PC-3 (cell line): Measurements from ENCODE around the gene STX2. TPM values are rescaled to one million over a fixed set of nuclear protein-coding genes. Genes with fewer than 3 reads are reported as not detected.

Source experiments
- ATAC-seq: fragments of 200-7000 bp; cut with Tn5 transposase; 2 replicates; pipeline ENCODE4 v1.9.1; 2020; ENCODE audit warnings: mild to moderate bottlenecking, moderate library complexity
- BruUV-seq: library from RNA; stranded (reverse); fragments of 400-500 nt; replicated peaks from 2 replicates; lab custom pipeline; 2021; lab: Mats Ljungman, UMichigan
- CTCF ChIA-PET: fragments of 300-600 bp; sonication (Branson Sonifier 250); formaldehyde crosslinking; loops from one replicate; lab custom pipeline; 2022; ENCODE audit warnings: antibody characterized with exemption; lab: Charles Lee
- POLR2A ChIA-PET: fragments of 300-600 bp; sonication (Branson Sonifier 250); formaldehyde crosslinking; loops from one replicate; lab custom pipeline; 2022; ENCODE audit warnings: antibody characterized with exemption; ENCODE audit not compliant: unreplicated experiment; lab: Charles Lee
- DNase-seq: peaks from one replicate; pipeline ENCODE4 v3.0.0-alpha.2; 2015
- H2AFZ ChIP-seq: fragments of 300-600 bp; sonication (generic); 2 replicates; pipeline ENCODE4 v1.6.0; 2016; ENCODE audit warnings: antibody characterized with exemption, low read length
- H3F3A ChIP-seq: fragments of 300-600 bp; sonication (generic); one replicate; pipeline ENCODE4 v1.6.0; 2017; ENCODE audit warnings: antibody characterized with exemption, low read length, control low read depth, mild to moderate bottlenecking; ENCODE audit not compliant: unreplicated experiment
- H3K27ac ChIP-seq: fragments of 300-600 bp; sonication (generic); 2 replicates; pipeline ENCODE4 v1.5.1; 2016; ENCODE audit warnings: mild to moderate bottlenecking, low read length
- H3K27me3 ChIP-seq: fragments of 300-600 bp; sonication (generic); 2 replicates; pipeline ENCODE4 v1.6.1; 2016; ENCODE audit warnings: low read length, mixed read lengths
- H3K36me3 ChIP-seq: fragments of 300-600 bp; sonication (generic); 2 replicates; pipeline ENCODE4 v1.6.1; 2016; ENCODE audit warnings: low read depth, mixed run types, low read length, mixed read lengths
- H3K4me1 ChIP-seq: fragments of 300-600 bp; sonication (generic); 2 replicates; pipeline ENCODE4 v1.5.1; 2016; ENCODE audit warnings: low read length; ENCODE audit not compliant: insufficient read depth
- H3K4me2 ChIP-seq: fragments of 300-600 bp; sonication (generic); 2 replicates; pipeline ENCODE4 v1.6.0; 2016; ENCODE audit warnings: low read length
- H3K4me3 ChIP-seq: fragments of 300-600 bp; sonication (generic); 2 replicates; pipeline ENCODE4 v1.5.1; 2016; ENCODE audit warnings: mild to moderate bottlenecking, low read length, mixed read lengths
- H3K79me2 ChIP-seq: fragments of 300-600 bp; sonication (generic); 2 replicates; pipeline ENCODE4 v1.6.1; 2017; ENCODE audit warnings: low read length, mixed read lengths
- H3K9ac ChIP-seq: fragments of 300-600 bp; sonication (generic); 2 replicates; pipeline ENCODE4 v1.6.0; 2016; ENCODE audit warnings: mild to moderate bottlenecking, low read length
- H3K9me2 ChIP-seq: fragments of 300-600 bp; sonication (generic); replicated peaks from 2 replicates; pipeline ENCODE4 v1.6.1; 2016; ENCODE audit warnings: mixed run types, low read length, mixed read lengths
- H3K9me3 ChIP-seq: fragments of 300-600 bp; sonication (generic); 2 replicates; pipeline ENCODE4 v1.6.1; 2016; ENCODE audit warnings: low read length, mixed read lengths
- H4K20me1 ChIP-seq: fragments of 300-600 bp; sonication (generic); 2 replicates; pipeline ENCODE4 v1.6.1; 2016; ENCODE audit warnings: low read length, mixed read lengths
- CTCF ChIP-seq: fragments of 300-600 bp; sonication (generic); conservative IDR thresholded peaks from 2 replicates; pipeline ENCODE4 v1.5.1; 2017; ENCODE audit warnings: antibody characterized with exemption, low read depth, mild to moderate bottlenecking, low read length
- EZH2 ChIP-seq: fragments of 300-600 bp; sonication (generic); IDR thresholded peaks from one replicate; pipeline ENCODE4 v1.6.1; 2017; ENCODE audit warnings: antibody characterized with exemption, mild to moderate bottlenecking, low read length; ENCODE audit not compliant: unreplicated experiment
- EZH2phosphoT487 ChIP-seq: fragments of 300-600 bp; sonication (generic); IDR thresholded peaks from 2 replicates; pipeline ENCODE4 v1.6.1; 2018; ENCODE audit warnings: mild to moderate bottlenecking, antibody characterized with exemption, low read length, borderline replicate concordance
- intact Hi-C: fragments of 100-400 bp; cut with micrococcal nuclease; formaldehyde crosslinking; loops from 2 replicates; pipeline ENCODE4 v1.9.0; 2023
- total RNA-seq: library from RNA; depleted of rRNA; stranded (reverse); fragments of >200 nt; gene quantifications from 2 replicates; pipeline ENCODE4 v1.2.3, GENCODE V29; 2014

Gene STX2
- total RNA-seq, 1 experiment from 2014 or later, result 18.2 TPM

GRCh38 chr12:130780880-130781575, 58.0 kb downstream of the STX2 start:
- Histone ChIP-seq H3F3A (no peaks in the 10 kb centered on the region), H3K9me2 (no peaks in the 10 kb centered on the region), H3K27me3 (no peaks in the 10 kb centered on the region), H3K36me3 (no peaks in the 10 kb centered on the region), H4K20me1 (no peaks in the 10 kb centered on the region), H3K79me2 (no peaks in the 10 kb centered on the region), H3K27ac (no peak overlapping the region), H3K9me3 (no peaks in the 10 kb centered on the region), H2AFZ (no peak overlapping the region), H3K9ac (no peak overlapping the region), H3K4me3 (no peak overlapping the region), H3K4me2 (no peak overlapping the region), H3K4me1 (peaks cover 11% of the 10 kb centered on the region)
- ATAC-seq, result no peak
- DNase-seq, result no peak
- BruUV-seq, result no TSS peak
- CTCF ChIA-PET, result no interaction called here
- POLR2A ChIA-PET, result no interaction called here
- intact Hi-C loops, result no loop called here
- no peak for TF ChIP-seq CTCF
- TF ChIP-seq EZH2phosphoT487, result no peak
- TF ChIP-seq EZH2, result no peak

GRCh38 chr12:130780325-130780724, 58.7 kb downstream of the STX2 start:
- ChIA-PET CTCF (no interaction called here), POLR2A (no interaction called here)
- BruUV-seq, result no TSS peak
- DNase-seq (no peak), ATAC-seq (no peak)
- Histone ChIP-seq H3K9ac (no peak overlapping the region), H3K4me1 (peaks cover 16% of the 10 kb centered on the region), H4K20me1 (no peaks in the 10 kb centered on the region), H3K9me2 (no peaks in the 10 kb centered on the region), H3K27me3 (no peaks in the 10 kb centered on the region), H3F3A (no peaks in the 10 kb centered on the region), H3K27ac (no peak overlapping the region), H3K79me2 (no peaks in the 10 kb centered on the region), H3K4me2 (no peak overlapping the region), H3K36me3 (no peaks in the 10 kb centered on the region), H3K9me3 (no peaks in the 10 kb centered on the region), H2AFZ (no peak overlapping the region), H3K4me3 (no peak overlapping the region)
- TF ChIP-seq CTCF (no peak), EZH2 (no peak), EZH2phosphoT487 (no peak)
- intact Hi-C loops, result no loop called here

GRCh38 chr12:130778776-130779175, 60.3 kb downstream of the STX2 start:
- Histone ChIP-seq H3K27ac (no peak overlapping the region), H3K9ac (no peak overlapping the region), H3K27me3 (peaks cover under 1% of the 10 kb centered on the region; the same call in 1 of the 2 replicates), H3K9me3 (no peaks in the 10 kb centered on the region), H3K4me3 (no peak overlapping the region), H2AFZ (no peak overlapping the region), H4K20me1 (no peaks in the 10 kb centered on the region), H3K4me2 (no peak overlapping the region), H3K9me2 (no peaks in the 10 kb centered on the region), H3K4me1 (peaks cover 16% of the 10 kb centered on the region), H3K36me3 (no peaks in the 10 kb centered on the region), H3F3A (no peaks in the 10 kb centered on the region), H3K79me2 (no peaks in the 10 kb centered on the region)
- DNase-seq (no peak), ATAC-seq (no peak)
- TF ChIP-seq EZH2phosphoT487 (no peak), CTCF (no peak), EZH2 (no peak)
- intact Hi-C loops, result loop anchor here (5.0 kb wide), 1 partner anchor 39 kb away; no protein-coding TSS in a partner anchor
- CTCF ChIA-PET, result no interaction called here
- BruUV-seq, result no TSS peak
- POLR2A ChIA-PET, result no interaction called here
